ENCODE measurements around the gene POU6F2. TPM values are rescaled to one million over a fixed set of nuclear protein-coding genes. Genes with fewer than 3 reads are reported as not detected.

Gene POU6F2
- total RNA-seq, 1 donor from 2014 or later, result not detected

DNA sequence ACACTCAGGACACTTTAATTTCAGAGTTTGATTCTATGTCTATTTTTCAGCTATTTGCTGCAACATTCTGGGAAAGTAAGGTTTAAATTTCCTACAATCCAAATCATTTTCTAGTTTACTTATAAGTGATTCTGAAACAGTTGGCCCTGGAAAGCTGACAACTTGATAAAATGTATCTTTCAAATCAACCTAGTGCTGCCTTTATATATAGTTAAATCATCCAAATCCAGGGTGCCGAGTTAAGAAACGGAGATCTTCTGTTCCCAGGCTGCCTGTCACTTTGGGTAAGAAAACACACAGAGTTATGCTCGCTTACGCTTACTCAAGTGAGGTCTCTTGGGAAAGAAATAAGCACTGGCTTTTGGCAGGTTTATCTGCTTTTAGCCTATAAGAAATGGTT, 175.0 kb downstream of the POU6F2 start:
- Histone ChIP-seq H3K36me3 (no peaks in the 10 kb centered on the region), H3K4me3 (no peak overlapping the region), H3K4me1 (no peaks in the 10 kb centered on the region), H3K27me3 (no peaks in the 10 kb centered on the region), H3K9me3 (no peaks in the 10 kb centered on the region), H3K27ac (no peak overlapping the region)
- intact Hi-C loops (cut with DNase I), result loop anchor here (10.0 kb wide), 1 partner anchor 98 kb away; no protein-coding TSS in a partner anchor
- no peak for DNase-seq (ENCODE audit: low spot score in 2 of 2)
- no peak for TF ChIP-seq CTCF (IDR thresholded peaks at IDR 0.05)

GRCh38 chr7:39153113-39153512, 175.4 kb downstream of the POU6F2 start:
- no peak overlapping the region for H3K27ac ChIP-seq
- H3K27me3 ChIP-seq, result no peaks in the 10 kb centered on the region
- DNase-seq (ENCODE audit: low spot score in 2 of 2), result no peak
- TF ChIP-seq CTCF (IDR thresholded peaks at IDR 0.05), result no peak
- H3K36me3 ChIP-seq, result no peaks in the 10 kb centered on the region
- intact Hi-C loops (cut with DNase I), result loop anchor here (10.0 kb wide), 1 partner anchor 98 kb away; no protein-coding TSS in a partner anchor
- no peak overlapping the region for H3K4me3 ChIP-seq
- no peaks in the 10 kb centered on the region for H3K4me1 ChIP-seq
- H3K9me3 ChIP-seq, result no peaks in the 10 kb centered on the region

DNA sequence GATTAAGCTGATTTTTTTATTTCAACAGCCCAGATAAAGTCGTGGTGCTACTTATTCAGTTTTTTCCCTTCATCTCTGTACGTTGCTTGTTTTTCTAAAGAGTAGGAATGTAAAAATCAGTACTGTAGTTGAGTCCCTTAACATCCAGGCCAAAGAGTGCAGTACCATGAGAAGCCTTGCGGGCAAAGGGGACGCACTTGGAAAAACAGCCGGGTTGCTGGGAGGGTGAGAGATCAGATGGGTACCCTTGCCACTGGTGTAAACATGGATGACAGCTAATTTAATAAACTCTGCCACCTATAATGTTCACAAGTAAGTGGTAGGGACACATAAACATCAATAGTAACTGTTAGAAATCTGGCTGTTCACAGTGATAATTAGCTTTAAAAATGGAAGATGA, 175.9 kb downstream of the POU6F2 start:
- TF ChIP-seq CTCF (IDR thresholded peaks at IDR 0.05), result no peak
- intact Hi-C loops (cut with DNase I), result loop anchor here (10.0 kb wide), 1 partner anchor 99 kb away; no protein-coding TSS in a partner anchor
- no peak overlapping the region for H3K27ac ChIP-seq
- no peaks in the 10 kb centered on the region for H3K36me3 ChIP-seq
- no peak for DNase-seq (ENCODE audit: low spot score in 2 of 2)
- H3K4me1 ChIP-seq, result no peaks in the 10 kb centered on the region
- H3K27me3 ChIP-seq, result no peaks in the 10 kb centered on the region
- no peak overlapping the region for H3K4me3 ChIP-seq
- H3K9me3 ChIP-seq, result no peaks in the 10 kb centered on the region

GRCh38 chr7:39154815-39155214, 177.1 kb downstream of the POU6F2 start:
- intact Hi-C loops (cut with DNase I), result loop anchor here (10.0 kb wide), 1 partner anchor 100 kb away; no protein-coding TSS in a partner anchor
- H3K4me1 ChIP-seq, result no peaks in the 10 kb centered on the region
- no peaks in the 10 kb centered on the region for H3K36me3 ChIP-seq
- H3K4me3 ChIP-seq, result no peak overlapping the region
- no peak for DNase-seq (ENCODE audit: low spot score in 2 of 2)
- no peak for TF ChIP-seq CTCF (IDR thresholded peaks at IDR 0.05)
- no peaks in the 10 kb centered on the region for H3K9me3 ChIP-seq
- no peak overlapping the region for H3K27ac ChIP-seq
- H3K27me3 ChIP-seq, result no peaks in the 10 kb centered on the region

GRCh38 chr7:39158367-39158766, 180.7 kb downstream of the POU6F2 start:
- Histone ChIP-seq H3K27me3 (no peaks in the 10 kb centered on the region), H3K27ac (no peak overlapping the region), H3K36me3 (no peaks in the 10 kb centered on the region), H3K4me3 (no peak overlapping the region), H3K4me1 (no peaks in the 10 kb centered on the region), H3K9me3 (no peaks in the 10 kb centered on the region)
- DNase-seq (ENCODE audit: low spot score in 2 of 2), result no peak
- intact Hi-C loops (cut with DNase I), result loop anchor here (10.0 kb wide), 1 partner anchor 104 kb away; no protein-coding TSS in a partner anchor
- TF ChIP-seq CTCF (IDR thresholded peaks at IDR 0.05), result no peak

DNA sequence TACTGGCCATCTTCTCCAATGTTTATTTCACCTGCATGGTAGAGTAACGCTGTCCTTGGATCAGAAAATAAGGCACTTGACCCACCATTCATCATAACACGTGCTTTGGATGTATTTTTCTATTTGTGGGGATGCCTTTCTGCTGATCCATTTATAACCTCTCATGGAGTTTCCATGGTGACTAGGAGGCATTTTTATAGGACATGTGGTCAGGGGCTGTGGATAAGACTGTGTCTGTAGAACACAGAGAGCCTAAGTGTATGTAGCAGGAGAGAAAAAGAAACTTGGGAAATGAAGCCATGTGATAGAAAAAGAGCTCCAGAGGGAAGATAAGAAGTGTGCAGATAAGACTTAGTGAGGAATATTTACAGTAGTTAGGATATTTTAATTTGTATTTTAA, 184.2 kb downstream of the POU6F2 start:
- no peak for TF ChIP-seq CTCF (IDR thresholded peaks at IDR 0.05)
- H3K27ac ChIP-seq, result no peak overlapping the region
- no peaks in the 10 kb centered on the region for H3K36me3 ChIP-seq
- H3K4me3 ChIP-seq, result no peak overlapping the region
- no peaks in the 10 kb centered on the region for H3K9me3 ChIP-seq
- H3K27me3 ChIP-seq, result no peaks in the 10 kb centered on the region
- no peaks in the 10 kb centered on the region for H3K4me1 ChIP-seq
- DNase-seq (ENCODE audit: low spot score in 2 of 2), result no peak
- intact Hi-C loops (cut with DNase I), result no loop called here
